Measurements from ENCODE around the gene PIP4K2B.

PIP4K2B gene

DNA sequence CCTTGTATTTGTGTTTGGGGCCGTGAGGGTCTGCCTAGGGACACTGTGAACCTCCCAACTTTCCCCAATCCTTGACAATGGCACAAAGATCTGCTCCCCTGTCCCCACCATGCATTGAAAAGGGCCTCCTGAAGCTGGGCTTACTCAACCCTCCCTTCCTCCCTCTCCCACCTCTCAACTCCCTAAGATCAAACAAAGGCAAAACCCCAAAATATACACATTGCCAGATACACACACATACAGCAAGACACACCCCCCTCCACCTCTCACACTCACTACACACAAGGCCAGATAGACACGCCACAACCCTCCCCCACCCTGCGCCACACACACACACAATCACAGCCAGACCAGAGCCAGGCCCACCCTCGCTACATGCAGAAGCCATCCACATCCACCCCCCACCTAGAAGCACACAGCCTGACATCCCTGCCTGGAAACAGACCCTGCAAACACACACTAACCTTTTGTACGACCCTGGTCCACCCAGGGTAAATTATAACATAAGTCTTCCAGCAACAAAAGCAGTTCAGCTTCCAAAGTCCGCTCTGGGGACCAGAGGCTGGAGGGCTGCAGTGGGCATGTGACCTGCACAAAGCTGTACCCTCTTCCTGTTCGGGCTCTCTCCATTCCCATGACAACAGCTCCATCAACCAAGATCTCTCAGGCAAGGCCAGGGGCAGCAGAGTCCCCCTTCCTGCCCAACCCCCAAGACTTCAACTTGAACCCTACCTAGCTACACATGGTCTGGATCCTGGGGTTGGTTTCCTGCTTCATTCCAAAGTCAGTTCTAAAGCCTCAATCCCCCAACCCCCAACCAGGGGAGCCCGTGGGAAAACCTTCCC lies 53.1 kb downstream of the PIP4K2B start:
- no peak for DNase-seq (ENCODE audit: low read depth)

DNA sequence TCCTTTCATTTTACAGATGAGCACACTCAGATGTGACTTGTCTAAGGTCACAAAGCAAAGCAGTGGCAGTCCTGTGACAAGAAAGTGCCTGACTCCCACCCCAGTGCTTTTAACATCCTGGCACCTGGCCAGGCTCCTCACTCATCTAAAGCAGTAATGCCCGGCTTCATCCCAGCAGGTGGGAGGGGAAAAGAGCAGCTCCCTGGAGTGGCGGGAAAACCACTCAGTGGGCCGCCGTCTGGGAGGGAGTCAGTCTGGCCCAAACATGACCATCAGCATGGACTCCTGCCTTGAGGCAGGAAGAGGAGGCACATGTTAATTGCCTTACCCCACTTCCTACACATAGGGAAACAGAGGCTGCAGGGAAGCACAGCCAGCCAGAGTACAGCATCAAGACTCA lies 53.8 kb downstream of the PIP4K2B start:
- DNase-seq (ENCODE audit: low read depth), result no peak

DNA sequence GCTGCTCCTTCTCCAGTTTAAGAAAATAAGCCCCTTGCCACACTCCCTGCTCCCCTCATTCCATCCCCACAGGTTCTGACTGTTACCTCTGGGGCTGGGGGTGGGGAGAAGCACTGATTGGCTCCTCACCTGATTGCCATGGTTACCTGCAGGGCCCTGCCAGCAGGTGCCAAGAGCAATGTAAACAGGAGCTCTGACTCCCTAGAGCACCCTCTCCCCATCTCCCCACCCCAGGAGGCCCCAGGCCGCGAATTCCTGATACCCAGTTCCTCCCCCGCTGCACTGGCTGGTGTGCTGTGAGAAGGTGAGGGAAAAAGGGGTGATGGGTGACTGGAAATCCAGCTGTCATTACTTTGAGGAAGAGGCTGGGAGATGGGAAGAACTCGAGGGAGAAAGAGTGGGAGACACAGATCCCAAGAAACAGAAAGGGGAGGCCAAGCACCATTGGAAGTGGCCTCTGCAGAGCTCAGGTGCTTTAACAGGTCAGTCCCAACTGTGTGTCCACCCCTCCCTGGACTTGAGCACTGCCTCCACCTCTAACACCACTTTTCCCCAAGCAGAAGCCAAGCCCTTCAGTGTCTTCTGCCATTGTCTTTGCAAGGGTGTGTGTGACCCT lies 55.7 kb downstream of the PIP4K2B start:
- DNase-seq (ENCODE audit: low read depth), result no peak

DNA sequence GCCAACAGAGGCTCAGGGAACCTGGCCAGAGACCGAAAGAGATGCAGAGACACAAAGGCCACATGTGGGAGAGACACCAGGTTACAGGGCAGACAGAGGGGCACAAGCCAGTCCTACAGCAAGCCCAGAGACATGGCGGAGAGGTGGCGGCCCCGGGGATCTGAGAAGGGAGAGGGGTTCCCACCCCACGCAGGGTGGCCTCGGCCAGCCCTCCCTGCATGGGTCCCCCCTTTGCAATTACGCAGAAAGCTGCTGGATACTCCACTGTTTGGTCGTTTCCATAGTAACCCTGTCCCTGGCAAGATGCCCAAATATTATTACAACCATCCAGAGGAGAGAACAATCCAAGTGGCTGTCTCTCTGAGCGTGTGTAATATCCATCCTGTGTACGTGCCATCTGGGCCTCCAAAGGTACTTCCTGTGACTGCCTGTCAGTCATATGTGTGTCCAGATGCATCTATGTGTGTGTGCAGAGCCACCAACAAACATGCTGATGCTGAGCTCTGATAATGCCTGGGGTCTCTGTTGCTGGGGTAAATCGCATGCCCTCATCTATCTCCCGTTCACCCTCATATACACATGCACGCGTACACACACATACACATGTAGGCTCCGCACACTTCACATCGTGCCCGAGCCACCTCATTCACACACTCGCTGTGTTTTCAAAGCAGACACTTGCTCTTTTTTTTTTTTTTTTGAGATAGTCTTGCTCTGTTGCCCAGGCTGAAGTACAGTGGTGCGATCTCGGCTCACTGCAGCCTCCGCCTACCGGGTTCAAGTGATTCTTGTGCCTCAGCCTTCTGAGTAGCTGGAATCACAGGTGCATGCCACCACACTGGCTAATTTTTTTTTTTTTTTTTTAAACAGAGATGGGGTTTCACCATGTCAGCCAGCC lies 56.7 kb downstream of the PIP4K2B start:
- no peak for DNase-seq (ENCODE audit: low read depth)

DNA sequence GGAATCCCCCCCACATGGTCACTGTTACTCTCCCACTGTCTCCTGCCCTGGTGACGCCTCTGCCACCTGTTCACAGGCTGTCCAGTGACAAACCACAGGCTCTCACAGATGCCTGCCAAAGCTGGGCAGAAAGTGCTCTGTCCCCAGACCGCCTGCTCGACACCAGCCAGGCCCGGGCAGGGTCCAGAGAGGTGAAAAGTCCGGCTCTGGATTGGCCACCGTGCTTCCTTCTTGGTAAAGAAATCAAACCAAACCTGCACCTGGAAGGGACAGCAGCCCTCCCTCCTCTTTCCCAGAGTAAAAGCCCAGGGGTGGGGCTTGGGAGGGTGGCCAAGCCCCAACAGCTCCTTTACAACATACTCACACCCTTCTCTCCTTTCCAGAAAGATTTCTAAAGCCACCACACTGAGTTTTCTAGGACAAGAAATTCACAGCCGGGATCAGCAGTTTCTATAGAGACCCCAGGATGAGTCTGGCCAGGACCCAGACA lies 57.4 kb downstream of the PIP4K2B start:
- no peak for DNase-seq (ENCODE audit: low read depth)

DNA sequence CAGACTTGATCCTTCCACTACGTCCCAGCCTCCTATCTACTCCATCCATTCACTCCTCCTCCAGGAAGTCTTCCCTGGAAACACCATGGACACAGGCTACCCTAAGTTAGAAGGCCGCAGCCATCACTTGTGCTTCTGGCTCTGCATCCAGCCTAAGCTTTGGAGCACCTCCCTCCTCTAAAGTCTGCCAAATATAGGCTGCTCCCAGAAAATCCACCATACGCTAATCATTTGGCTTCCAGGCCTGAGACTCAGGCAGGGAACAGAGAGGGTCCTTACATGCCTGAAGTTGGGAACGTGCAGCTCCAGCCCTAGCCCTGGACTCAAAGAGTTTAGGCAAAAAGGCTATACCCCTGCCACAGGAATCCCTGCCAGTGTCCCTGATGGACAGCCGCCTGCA lies 57.9 kb downstream of the PIP4K2B start:
- no peak for DNase-seq (ENCODE audit: low read depth)

DNA sequence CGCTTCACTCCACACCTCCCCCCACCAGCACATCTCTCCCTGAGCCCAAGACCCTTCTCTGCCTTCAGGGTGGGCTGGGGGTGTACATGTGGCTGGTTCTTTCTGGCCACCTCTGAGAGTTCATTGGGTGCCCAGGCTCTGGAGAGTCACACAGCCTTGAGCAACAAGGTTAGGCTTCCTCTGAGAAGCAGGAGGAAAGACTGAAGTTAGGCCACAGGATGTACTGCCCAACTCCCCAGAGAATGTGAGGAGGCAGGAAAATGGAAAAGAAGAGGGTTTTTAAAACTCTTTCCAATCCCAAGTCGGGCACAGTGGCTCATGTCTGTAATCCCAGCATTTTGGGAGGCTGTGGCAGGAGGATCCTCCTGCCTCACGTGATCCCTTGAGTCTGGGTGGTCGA lies 58.5 kb downstream of the PIP4K2B start:
- DNase-seq (ENCODE audit: low read depth), result no peak

DNA sequence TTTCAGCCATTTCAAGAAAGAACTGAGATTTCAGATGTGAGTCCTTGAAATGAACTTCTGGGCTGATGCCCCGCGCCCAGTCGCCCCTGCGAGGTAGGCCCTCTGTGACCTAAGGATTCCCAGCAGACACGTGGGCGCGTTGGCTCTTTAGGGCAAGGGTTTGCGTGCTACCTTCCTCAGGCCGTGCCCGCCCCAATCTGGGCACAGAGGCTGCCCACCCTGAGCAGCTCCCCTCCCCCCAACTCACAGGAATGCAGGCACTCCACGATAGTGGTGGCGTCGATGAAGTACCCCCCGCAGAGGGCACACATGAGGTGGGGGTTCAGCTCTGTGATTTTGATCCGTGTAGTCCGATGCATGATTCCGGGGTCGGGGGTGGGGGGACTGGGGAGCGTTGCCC lies 59.3 kb downstream of the PIP4K2B start:
- DNase-seq (ENCODE audit: low read depth), result no peak

DNA sequence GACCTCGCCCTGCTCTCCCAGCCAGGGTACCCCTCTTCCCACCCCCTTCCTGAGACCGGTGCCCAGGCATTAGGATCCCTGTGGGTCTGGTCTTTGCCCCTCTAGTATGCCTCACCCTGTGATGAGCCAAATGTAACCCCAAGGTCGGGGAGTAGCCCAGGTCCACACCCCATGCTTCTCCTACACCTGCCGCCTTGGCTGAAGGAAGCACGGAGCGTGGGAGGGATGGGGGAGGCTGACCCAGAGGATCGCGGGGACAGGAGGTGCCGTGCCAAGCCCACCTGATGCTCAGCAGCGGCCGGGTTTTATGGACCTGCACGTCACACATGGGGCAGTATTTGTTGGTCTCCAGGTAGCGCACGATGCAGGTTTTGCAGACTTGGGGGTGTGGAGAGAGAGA lies 60.1 kb downstream of the PIP4K2B start:
- DNase-seq (ENCODE audit: low read depth), result no peak

DNA sequence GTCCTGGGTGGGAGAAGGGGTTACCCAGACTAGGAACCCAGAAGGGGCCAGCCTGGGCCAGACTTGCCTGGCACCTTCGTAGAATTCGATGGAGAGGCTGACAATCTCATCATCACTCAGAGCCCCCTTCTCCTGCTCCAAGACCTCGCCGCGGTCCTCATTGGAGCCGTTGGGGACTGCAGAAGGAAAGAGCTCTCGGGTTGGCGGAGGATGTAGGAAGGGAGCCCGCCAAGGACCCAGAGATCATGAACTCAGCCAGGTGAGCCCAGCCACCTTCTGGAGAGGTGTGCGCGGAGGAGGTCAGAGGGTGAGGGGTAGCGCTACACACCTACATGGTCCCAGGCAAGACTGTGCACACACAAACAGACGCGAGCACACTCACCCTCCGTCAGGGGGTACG lies 60.7 kb downstream of the PIP4K2B start:
- no peak for DNase-seq (ENCODE audit: low read depth)

DNA sequence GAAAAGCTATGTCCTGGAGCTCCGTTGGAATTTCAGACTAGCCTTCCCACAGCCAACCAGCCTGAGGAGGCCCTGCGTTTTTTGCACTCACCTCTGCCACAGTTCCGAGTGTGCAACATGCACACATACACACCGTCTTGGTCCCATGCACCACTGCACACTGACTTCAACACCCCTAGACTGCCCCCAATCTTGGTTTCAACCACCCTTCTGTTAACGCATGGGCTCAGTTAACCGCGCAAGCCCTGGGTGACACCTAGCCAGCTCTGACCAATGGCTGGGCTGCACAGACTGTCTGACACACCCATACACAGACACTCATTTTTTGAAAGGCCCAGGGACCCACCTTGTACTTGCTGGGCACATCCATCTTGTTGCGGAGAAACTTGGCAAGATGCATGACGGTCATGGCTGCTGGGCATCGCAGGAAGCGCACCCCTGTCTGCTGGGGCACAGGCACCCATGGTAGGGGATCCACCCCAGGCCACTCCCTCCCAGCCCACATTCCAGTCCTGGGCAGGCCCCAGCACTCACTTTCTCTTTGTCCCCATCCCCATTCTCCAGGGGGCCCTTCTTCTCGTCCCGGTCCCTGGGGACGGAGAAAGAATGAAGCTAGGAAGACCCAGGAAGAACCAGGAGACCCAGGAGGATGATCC lies 61.2 kb downstream of the PIP4K2B start:
- no peak for DNase-seq (ENCODE audit: low read depth)

DNA sequence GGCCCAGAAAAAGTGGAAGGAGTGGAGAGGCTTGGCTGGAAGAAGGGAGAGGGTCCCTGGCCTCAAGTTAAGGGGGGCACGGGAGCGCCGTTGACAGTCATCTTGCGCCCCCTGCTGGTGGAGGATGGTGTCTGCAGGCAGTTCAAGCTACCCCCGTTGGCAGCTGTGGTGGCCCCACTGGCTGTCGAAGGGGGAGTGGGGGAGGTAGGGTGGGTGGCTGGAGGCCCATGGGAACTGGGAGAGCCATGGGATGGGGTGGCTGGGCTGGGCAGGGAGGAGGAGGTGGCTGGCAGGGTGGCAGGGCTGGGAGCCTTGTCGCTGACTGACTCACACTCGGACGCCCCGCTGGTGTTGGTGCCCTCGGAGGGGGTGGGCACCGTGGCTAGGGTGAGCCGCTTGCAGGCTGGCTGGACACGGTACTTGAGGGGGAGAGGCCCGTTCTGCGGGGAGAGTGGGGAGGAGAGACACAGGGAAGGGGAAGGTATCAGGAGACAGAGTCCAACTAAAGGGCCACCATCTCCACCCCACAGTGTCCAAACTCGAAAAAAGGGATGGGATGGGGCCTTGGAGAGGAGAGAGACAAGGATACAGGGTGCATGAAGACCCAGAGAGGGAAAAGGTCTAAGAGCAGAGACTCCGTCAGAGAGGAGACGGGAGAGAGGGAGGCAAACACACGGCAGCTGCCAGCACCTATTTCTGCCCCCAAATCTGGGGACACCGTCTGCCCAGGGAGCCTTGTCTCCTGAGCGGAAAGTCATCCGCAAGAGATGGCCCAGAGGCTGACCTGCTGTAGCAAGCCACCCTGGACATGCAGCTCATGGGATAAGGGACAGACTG lies 64.0 kb downstream of the PIP4K2B start:
- DNase-seq (ENCODE audit: low read depth), result peak; percentile 63

DNA sequence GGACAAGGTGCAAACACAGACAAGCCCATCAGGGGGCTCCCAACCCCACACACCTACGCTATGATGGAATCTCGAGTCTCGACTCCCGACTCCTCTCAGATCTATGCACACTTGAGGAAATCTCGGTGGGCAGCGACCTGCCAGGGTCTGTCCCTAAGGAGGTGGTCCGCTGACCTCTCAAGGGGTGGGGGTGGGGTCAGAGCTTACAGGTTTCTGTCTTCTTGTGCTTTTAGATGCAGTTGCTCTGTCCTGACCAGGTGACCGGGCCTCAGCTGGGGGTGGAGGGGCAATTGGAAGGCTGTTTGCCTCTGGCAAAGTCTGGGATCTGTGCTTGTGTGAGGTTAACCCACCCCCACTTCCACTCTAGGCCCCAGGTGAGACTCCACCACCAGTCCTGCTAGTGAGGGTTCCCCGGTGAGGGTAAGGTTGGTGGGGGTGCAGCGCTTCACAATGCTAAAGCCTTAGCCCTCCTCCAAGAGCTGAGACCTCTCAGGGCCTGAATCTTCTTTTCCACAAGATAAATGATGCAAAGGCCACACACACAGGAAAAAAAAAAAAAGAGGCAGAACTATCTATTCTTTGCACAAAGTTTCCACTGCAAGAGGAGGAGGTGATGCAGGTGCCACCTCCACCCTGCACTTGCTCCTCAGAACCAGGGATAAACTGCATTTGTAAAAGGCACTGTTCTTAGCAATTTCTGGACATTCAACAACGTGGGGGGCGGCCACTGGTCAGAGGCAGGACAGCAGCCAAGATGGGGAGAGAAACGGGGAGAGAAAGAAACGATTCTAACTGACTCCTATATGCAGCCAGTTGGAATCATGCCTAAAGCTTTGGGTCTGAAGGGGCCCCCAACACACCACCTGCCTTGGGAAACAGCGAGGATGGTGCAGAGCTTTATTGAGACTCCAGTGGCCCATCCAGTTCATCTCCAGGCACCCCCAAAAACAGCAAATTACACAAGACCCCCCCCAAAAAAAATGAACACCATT lies 65.1 kb downstream of the PIP4K2B start:
- DNase-seq (ENCODE audit: low read depth), result no peak

DNA sequence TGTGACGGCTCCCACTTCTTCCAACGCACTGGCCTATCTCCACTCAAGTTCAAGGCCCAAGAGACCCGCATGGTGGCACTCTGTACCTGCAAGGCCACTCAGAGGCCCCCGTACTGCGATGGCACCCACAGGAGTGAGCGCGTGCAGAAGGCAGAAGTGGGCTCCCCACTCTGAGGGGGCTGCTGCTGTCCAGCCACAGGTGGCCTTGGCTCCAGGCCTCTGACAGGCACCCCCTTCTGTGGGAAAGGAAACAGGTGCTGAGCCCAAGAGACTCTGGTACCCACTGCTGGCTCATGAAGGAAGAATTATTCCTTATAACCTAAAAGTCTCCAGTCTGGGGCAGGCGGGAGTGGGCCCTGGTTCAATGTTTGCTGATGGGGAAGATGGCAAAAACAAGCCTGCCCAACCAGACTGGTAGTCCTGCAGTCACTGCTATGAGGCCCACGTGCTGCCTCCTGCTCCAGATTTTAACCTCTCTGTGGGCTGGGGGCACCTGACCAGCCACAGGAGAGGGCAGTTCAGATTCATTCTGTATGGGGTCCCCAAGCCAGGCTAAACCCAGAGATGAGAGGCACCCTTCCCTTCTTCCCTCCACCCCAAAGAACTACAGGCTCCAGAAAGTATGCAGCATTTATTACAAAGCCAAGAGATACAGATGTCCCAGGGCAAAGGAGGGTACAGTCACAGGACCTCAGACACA lies 65.9 kb downstream of the PIP4K2B start:
- no peak for DNase-seq (ENCODE audit: low read depth)

DNA sequence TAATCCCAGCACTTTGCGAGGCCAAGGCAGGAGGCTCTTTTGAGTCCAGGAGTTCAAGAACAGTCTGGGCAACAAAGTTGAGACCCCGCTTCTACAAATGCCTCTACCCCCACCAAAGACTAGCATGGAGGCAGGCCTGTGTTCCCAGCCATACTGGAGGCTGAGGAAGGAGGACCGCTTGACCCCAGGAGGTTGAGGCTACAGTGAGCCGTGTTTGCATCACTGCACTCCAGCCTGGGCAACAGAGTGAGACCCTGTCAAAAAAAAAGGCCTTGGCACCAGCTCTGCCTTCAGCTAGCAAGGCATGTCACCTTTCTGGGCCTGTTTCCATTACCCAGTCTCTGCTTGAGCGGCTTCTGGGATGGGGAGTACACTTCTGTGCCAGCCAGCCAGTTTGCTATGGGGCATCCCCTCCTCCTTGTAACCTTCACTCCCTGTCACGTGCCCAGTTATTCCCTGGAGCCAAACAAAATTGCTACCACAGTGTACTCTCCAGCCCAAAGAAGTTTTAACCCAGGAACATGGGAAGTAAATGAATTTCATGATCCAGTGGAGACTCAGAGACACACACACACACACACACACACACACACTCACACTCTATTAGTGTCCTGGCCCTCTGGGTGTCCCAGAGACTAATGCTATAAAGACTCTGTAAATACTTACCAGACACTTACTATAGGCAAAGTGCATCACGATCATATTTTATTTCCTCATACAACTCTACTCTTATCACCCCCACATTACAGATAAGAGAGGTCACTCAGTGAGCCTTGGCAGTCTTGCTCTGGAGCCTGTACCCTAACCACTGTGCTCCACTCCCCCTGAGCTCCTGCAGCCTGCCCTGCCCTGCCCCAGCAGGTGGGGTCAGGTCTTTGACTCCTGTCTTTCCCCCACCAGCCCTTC lies 66.7 kb downstream of the PIP4K2B start:
- no peak for DNase-seq (ENCODE audit: low read depth)

DNA sequence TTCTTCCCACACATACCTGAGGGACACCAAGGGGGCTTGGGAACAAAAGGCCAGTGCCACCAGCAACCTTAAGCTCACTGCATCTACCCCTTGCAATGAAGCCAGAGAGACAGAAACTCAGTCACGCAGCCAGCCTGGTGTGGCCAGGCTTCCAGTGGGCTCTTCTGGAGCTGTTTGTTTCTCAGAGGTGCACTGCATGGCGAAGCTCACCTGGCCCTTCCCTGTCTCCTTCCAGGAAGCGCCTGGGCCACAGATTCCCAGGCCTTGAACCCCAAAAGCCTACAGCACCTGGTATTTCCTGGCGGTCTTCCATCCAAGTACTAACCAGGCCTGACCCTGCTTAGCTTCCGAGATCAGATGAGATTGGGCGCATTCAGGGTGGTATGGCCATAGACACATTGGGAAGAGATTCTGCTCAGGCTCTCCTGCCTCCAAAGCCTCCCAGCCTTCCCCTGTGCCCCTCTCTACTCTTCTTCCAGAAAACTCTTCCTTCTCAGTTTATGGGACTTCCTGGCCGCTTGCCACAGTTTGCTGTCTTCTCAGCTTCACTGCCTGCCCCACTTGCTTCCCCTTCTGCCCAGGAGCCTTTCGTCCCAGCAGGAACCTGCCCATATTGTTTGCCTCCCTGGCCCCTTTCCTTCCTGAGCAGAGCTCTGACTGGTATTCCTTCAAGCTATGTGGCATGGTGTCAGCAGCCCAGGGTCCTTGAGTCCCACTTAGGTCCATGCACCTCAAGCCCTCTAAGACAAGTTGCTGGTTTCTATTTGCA lies 67.6 kb downstream of the PIP4K2B start:
- no peak for DNase-seq (ENCODE audit: low read depth)
